OCI-LY7 (cell line): ENCODE results near the gene QSOX1. TPM values are rescaled to one million over a fixed set of nuclear protein-coding genes. Genes with fewer than 3 reads are reported as not detected.

Experiments used
- BruUV-seq: library from RNA; stranded (reverse); fragments of 400-500 nt; replicated peaks from 2 replicates; lab custom pipeline; 2021; lab: Mats Ljungman, UMichigan
- CTCF ChIA-PET: fragments of 300-600 bp; sonication (Branson Sonifier 250); formaldehyde crosslinking; loops from one replicate; lab custom pipeline; 2022; ENCODE audit warnings: antibody characterized with exemption; ENCODE audit not compliant: unreplicated experiment; lab: Charles Lee
- POLR2A ChIA-PET: fragments of 300-600 bp; sonication (Branson Sonifier 250); formaldehyde crosslinking; loops from one replicate; lab custom pipeline; 2022; ENCODE audit warnings: antibody characterized with exemption; lab: Charles Lee
- DNase-seq: peaks from one replicate; pipeline ENCODE4 v3.0.0-alpha.2; 2015; ENCODE audit warnings: low spot score
- H2AFZ ChIP-seq: fragments of 200-600 bp; sonication (generic), shearing (Covaris generic); 2 replicates; pipeline ENCODE4 v1.6.1; 2014; ENCODE audit warnings: mild to moderate bottlenecking, antibody characterized with exemption, low read length, moderate library complexity
- H3K27ac ChIP-seq: fragments of 200-600 bp; sonication (generic); 2 replicates; pipeline ENCODE4 v1.5.1; 2014; ENCODE audit warnings: mixed run types, low read depth, mild to moderate bottlenecking, moderate library complexity, low read length, inconsistent platforms; ENCODE audit not compliant: poor library complexity, severe bottlenecking
- H3K36me3 ChIP-seq: fragments of 200-600 bp; sonication (generic); 2 replicates; pipeline ENCODE4 v1.6.1; 2014; ENCODE audit warnings: mild to moderate bottlenecking, antibody characterized with exemption, low read length, moderate library complexity, mixed read lengths; ENCODE audit not compliant: insufficient read depth
- H3K4me1 ChIP-seq: fragments of 200-600 bp; sonication (generic); 2 replicates; pipeline ENCODE4 v1.5.1; 2014; ENCODE audit warnings: mild to moderate bottlenecking, low read length; ENCODE audit not compliant: insufficient read depth, poor library complexity, severe bottlenecking
- H3K4me2 ChIP-seq: fragments of 200-600 bp; sonication (generic); 2 replicates; pipeline ENCODE4 v1.6.1; 2014; ENCODE audit warnings: mild to moderate bottlenecking, low read length
- H3K4me3 ChIP-seq: fragments of 200-600 bp; sonication (generic); 2 replicates; pipeline ENCODE4 v1.5.1; 2014; ENCODE audit warnings: mild to moderate bottlenecking, low read depth, low read length; ENCODE audit not compliant: poor library complexity, severe bottlenecking
- H3K79me2 ChIP-seq: fragments of 200-600 bp; sonication (generic); 2 replicates; pipeline ENCODE4 v1.6.1; 2016; ENCODE audit warnings: low read depth, mild to moderate bottlenecking, low read length, moderate library complexity, mixed read lengths; ENCODE audit not compliant: insufficient read depth
- H3K9me2 ChIP-seq: fragments of 200-600 bp; sonication (generic); 2 replicates; pipeline ENCODE4 v1.6.1; 2016; ENCODE audit warnings: mild to moderate bottlenecking, low read length, mixed read lengths; ENCODE audit not compliant: insufficient read depth
- H3K9me3 ChIP-seq: fragments of 200-600 bp; sonication (generic); 2 replicates; pipeline ENCODE4 v1.6.1; 2014; ENCODE audit warnings: mild to moderate bottlenecking, mixed run types, low read length, mixed read lengths
- H4K20me1 ChIP-seq: fragments of 200-600 bp; sonication (generic); 2 replicates; pipeline ENCODE4 v1.6.1; 2014; ENCODE audit warnings: mild to moderate bottlenecking, antibody characterized with exemption, low read length, moderate library complexity, mixed read lengths; ENCODE audit not compliant: insufficient read depth
- CTCF ChIP-seq: fragments of 200-600 bp; sonication (generic); conservative IDR thresholded peaks from 2 replicates; pipeline ENCODE4 v1.5.1; 2014; ENCODE audit warnings: mild to moderate bottlenecking, antibody characterized with exemption, low read length, moderate library complexity, mixed read lengths
- EZH2phosphoT487 ChIP-seq: fragments of 200-600 bp; sonication (generic); IDR thresholded peaks from 2 replicates; pipeline ENCODE4 v1.6.1; 2018; ENCODE audit warnings: low read depth, borderline replicate concordance, mild to moderate bottlenecking, mixed run types, antibody characterized with exemption, low read length, moderate library complexity, mixed read lengths
- intact Hi-C: fragments of 100-400 bp; cut with micrococcal nuclease; formaldehyde crosslinking; loops from one replicate; pipeline ENCODE4 v1.10.0; 2022; ENCODE audit not compliant: unreplicated experiment
- total RNA-seq, 2 experiments: library from RNA; depleted of rRNA in 1 of 2; stranded (reverse); fragments of >200 nt in 1 of 2; shearing (Covaris generic) in 1 of 2; gene quantifications; 2 replicates each; pipeline ENCODE4 v1.2.3, GENCODE V29; 2014 to 2022

QSOX1 gene
- total RNA-seq, 2 experiments from 2014 or later, result 8.4 to 23.6 TPM

DNA sequence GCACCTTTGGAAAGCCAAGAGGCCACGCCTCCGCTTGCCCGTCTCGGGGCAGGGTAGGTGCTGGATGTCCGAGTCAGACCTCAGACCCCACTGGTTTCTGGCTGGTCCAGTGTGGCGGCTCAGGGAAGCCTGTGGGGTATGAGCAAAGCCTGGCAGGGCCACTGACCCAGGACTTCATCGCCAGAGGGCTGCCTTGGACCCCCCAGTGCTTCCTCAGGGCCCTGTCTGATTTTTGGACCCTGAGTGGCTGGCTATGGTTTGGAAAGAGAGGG is 95.8 kb downstream of the QSOX1 start:
- H3K4me2 ChIP-seq, result no peak overlapping the region
- CTCF ChIA-PET, result no interaction called here
- H3K9me2 ChIP-seq, result no peaks in the 10 kb centered on the region
- no peaks in the 10 kb centered on the region for H3K79me2 ChIP-seq
- intact Hi-C loops, result no loop called here
- POLR2A ChIA-PET, result no interaction called here
- TF ChIP-seq CTCF (no peak), EZH2phosphoT487 (no peak)
- DNase-seq, result no peak
- H3K4me3 ChIP-seq, result no peak overlapping the region
- H3K4me1 ChIP-seq, result no peaks in the 10 kb centered on the region
- H3K27ac ChIP-seq, result no peak overlapping the region
- no peaks in the 10 kb centered on the region for H4K20me1 ChIP-seq
- H2AFZ ChIP-seq, result no peak overlapping the region
- no peaks in the 10 kb centered on the region for H3K36me3 ChIP-seq
- BruUV-seq, result no TSS peak
- no peaks in the 10 kb centered on the region for H3K9me3 ChIP-seq

- Histone ChIP-seq H3K27ac (no peak overlapping the region), H3K79me2 (no peaks in the 10 kb centered on the region), H3K9me3 (no peaks in the 10 kb centered on the region), H3K36me3 (no peaks in the 10 kb centered on the region), H3K9me2 (no peaks in the 10 kb centered on the region), H4K20me1 (no peaks in the 10 kb centered on the region), H2AFZ (no peak overlapping the region), H3K4me1 (no peaks in the 10 kb centered on the region), H3K4me2 (no peak overlapping the region), H3K4me3 (no peak overlapping the region)
- intact Hi-C loops, result no loop called here
- CTCF ChIA-PET, result no interaction called here
- BruUV-seq, result no TSS peak
- POLR2A ChIA-PET, result interaction anchor here (1.0 kb wide), 1 partner anchor 161 kb away, joined by 3 read pairs; no protein-coding TSS in a partner anchor
- DNase-seq, result no peak
- no peak for TF ChIP-seq CTCF
- TF ChIP-seq EZH2phosphoT487, result no peak
Observed at GRCh38 chr1:180250883-180251509, 96.3 kb downstream of the QSOX1 start.

DNA sequence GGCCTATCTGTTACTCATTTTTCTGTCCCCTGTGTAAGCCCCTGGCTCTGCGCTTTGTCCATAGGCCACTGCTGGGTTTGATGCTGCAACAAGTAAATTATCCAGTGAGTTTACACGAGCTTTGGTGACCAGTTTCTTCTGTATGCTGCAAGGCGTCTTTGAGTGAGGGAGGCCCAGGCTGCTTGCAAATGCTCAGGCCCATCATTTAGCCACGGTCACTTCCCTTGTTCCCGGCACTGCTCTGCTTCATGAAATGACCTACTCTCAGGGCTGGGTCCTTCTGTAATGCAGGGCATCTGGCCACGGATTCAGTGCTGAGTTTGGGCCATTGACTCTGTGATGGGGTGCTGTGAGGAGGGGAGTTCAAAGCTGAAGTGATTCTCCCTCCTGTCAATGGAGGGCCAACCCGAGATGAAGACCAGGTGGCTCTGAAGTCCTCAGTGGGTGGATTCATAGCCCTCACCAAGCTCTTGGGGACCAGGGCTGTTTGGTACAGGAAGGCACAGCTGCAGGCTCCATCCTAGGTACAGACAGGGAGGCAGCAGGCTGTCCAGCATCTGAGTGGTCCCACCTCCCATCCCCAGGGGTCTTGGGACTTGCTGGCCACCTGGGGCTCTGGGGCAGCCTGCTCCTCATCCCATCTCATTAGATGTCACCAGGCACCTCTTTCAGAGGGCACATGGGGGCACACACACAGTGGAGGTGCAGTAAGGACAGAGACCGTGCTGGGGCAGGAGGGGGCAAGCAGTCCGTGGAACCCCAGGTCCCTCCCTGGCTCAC is 97.0 kb downstream of the QSOX1 start:
- TF ChIP-seq CTCF, result no peak
- TF ChIP-seq EZH2phosphoT487, result no peak
- H3K79me2 ChIP-seq, result no peaks in the 10 kb centered on the region

More for the DNA sequence above, 97.0 kb downstream of the QSOX1 start:
- H3K4me3 ChIP-seq, result no peak overlapping the region
- H2AFZ ChIP-seq, result no peak overlapping the region
- no TSS peak for BruUV-seq
- DNase-seq, result no peak
- H3K4me1 ChIP-seq, result no peaks in the 10 kb centered on the region
- H4K20me1 ChIP-seq, result no peaks in the 10 kb centered on the region
- H3K36me3 ChIP-seq, result no peaks in the 10 kb centered on the region
- H3K27ac ChIP-seq, result no peak overlapping the region
- H3K9me2 ChIP-seq, result no peaks in the 10 kb centered on the region
- no peaks in the 10 kb centered on the region for H3K9me3 ChIP-seq
- ChIA-PET POLR2A (interaction anchor here (1.0 kb wide), 1 partner anchor 160 kb away, joined by 3 read pairs; no protein-coding TSS in a partner anchor), CTCF (no interaction called here)
- intact Hi-C loops, result loop anchor here (1.0 kb wide), 2 partner anchors 165 to 231 kb away; no protein-coding TSS in a partner anchor
- H3K4me2 ChIP-seq, result no peak overlapping the region
